Common myeloid progenitor, CD34-positive (primary cell): Measurements from ENCODE around the gene FFAR3.
"Not testable (repeated sequence)": the region's sequence is repeated elsewhere in the genome, so short reads cannot be mapped to it uniquely, and the experiment has no call there.

Experiments
- CTCF ChIA-PET: fragments of 350-600 bp; sonication (Branson Sonifier 250); formaldehyde crosslinking; loops from one replicate; lab custom pipeline; 2021; ENCODE audit warnings: antibody characterized with exemption; lab: Charles Lee
- POLR2A ChIA-PET: fragments of 350-600 bp; sonication (Branson Sonifier 250); formaldehyde crosslinking; loops from one replicate; lab custom pipeline; 2021; ENCODE audit warnings: antibody characterized with exemption; lab: Charles Lee
- DNase-seq, 3 donors: peaks; one replicate each; pipeline versions ENCODE4 v3.0.0 to v3.0.0-alpha.2; 2013
- H3K27ac ChIP-seq, 2 experiments: 1 replicate in 1 of 2; 2 replicates in 1 of 2; pipeline ENCODE4 v1.7.0; 2013; ENCODE audit warnings: inconsistent platforms in 2 of 2, low read length in 2 of 2, mild to moderate bottlenecking in 2 of 2, low read depth in 1 of 2, moderate library complexity in 1 of 2; ENCODE audit not compliant: severe bottlenecking in 2 of 2, insufficient read depth in 1 of 2, poor library complexity in 1 of 2
- H3K27me3 ChIP-seq, 5 experiments: replicated peaks in 2 of 5; 1 replicate in 3 of 5; 2 replicates in 2 of 5; pipeline versions ENCODE4 v1.6.1 to v1.7.0; 2013; ENCODE audit warnings: low read length in 4 of 5, mild to moderate bottlenecking in 2 of 5, moderate library complexity in 2 of 5, inconsistent platforms in 1 of 5; ENCODE audit not compliant: insufficient read depth in 5 of 5, control insufficient read depth in 4 of 5
- H3K36me3 ChIP-seq, 4 experiments: 1 replicate in 2 of 4; 2 replicates in 2 of 4; pipeline versions ENCODE4 v1.6.1 to v1.7.0; 2013; ENCODE audit warnings: low read length in 3 of 4, control low read depth in 1 of 4, mild to moderate bottlenecking in 1 of 4; ENCODE audit not compliant: control insufficient read depth in 4 of 4, insufficient read depth in 4 of 4
- H3K4me1 ChIP-seq, 4 experiments: 1 replicate in 3 of 4; 2 replicates in 1 of 4; pipeline versions ENCODE4 v1.6.1 to v1.7.1; 2013; ENCODE audit warnings: low read length in 3 of 4, mild to moderate bottlenecking in 3 of 4, control low read depth in 1 of 4, inconsistent platforms in 1 of 4, moderate library complexity in 1 of 4; ENCODE audit not compliant: control insufficient read depth in 4 of 4, insufficient read depth in 4 of 4; ENCODE audit errors: control extremely low read depth in 1 of 4
- H3K4me3 ChIP-seq, 7 experiments: 1 replicate in 4 of 7; 2 replicates in 3 of 7; pipeline versions ENCODE4 v1.5.1 to v1.7.0; 2013; ENCODE audit warnings: mild to moderate bottlenecking in 7 of 7, low read length in 6 of 7, moderate library complexity in 6 of 7, inconsistent platforms in 2 of 7, low read depth in 2 of 7, control low read depth in 1 of 7; ENCODE audit not compliant: insufficient read depth in 4 of 7, control insufficient read depth in 1 of 7; ENCODE audit errors: extremely low read depth in 1 of 7
- H3K9me3 ChIP-seq, 5 experiments: 1 replicate in 4 of 5; 2 replicates in 1 of 5; pipeline versions ENCODE4 v1.6.1 to v1.7.1; 2013; ENCODE audit warnings: low read length in 4 of 5, mild to moderate bottlenecking in 2 of 5, inconsistent platforms in 1 of 5, low read depth in 1 of 5, moderate library complexity in 1 of 5; ENCODE audit not compliant: control insufficient read depth in 4 of 5, insufficient read depth in 2 of 5; ENCODE audit errors: control extremely low read depth in 1 of 5
- WGBS: methylation state at CpG from one replicate; pipeline ENCODE4 v1.1.5; 2013; ENCODE audit not compliant: insufficient coverage; 5-methylcytosine and 5-hydroxymethylcytosine counted together

Gene FFAR3

GRCh38 chr19:35399231-35399630, 41.0 kb downstream of the FFAR3 start:
- WGBS: 100% methylated on average over 2 of the region's 4 CpGs
- no peaks in the 10 kb centered on the region for H3K36me3 ChIP-seq
- no peaks in the 10 kb centered on the region for H3K9me3 ChIP-seq
- no peak overlapping the region for H3K4me3 ChIP-seq
- H3K27me3 ChIP-seq: no peaks in the 10 kb centered on the region
- H3K27ac ChIP-seq: no peak overlapping the region
- CTCF ChIA-PET: no interaction called here
- no peaks in the 10 kb centered on the region for H3K4me1 ChIP-seq
- no peak for DNase-seq
- POLR2A ChIA-PET: no interaction called here

- Histone ChIP-seq H3K36me3 (no peaks in the 10 kb centered on the region), H3K27me3 (no peaks in the 10 kb centered on the region), H3K9me3 (no peaks in the 10 kb centered on the region), H3K4me1 (no peaks in the 10 kb centered on the region), H3K27ac (no peak overlapping the region), H3K4me3 (no peak overlapping the region)
- ChIA-PET POLR2A (no interaction called here), CTCF (interaction anchor here (0.8 kb wide), 1 partner anchor 30 kb away, joined by 3 read pairs; no protein-coding TSS in a partner anchor)
- no peak for DNase-seq
- 92% methylated on average over 7 of the region's 10 CpGs for WGBS
Measured at GRCh38 chr19:35399948-35400772, 41.9 kb downstream of the FFAR3 start.

- 100% methylated on average over 6 of the region's 7 CpGs for WGBS
- H3K27me3 ChIP-seq: no peaks in the 10 kb centered on the region
- ChIA-PET POLR2A (no interaction called here), CTCF (no interaction called here)
- no peak for DNase-seq
- no peak overlapping the region for H3K4me3 ChIP-seq
- no peaks in the 10 kb centered on the region for H3K36me3 ChIP-seq
- H3K27ac ChIP-seq: no peak overlapping the region
- H3K9me3 ChIP-seq: no peaks in the 10 kb centered on the region
- no peaks in the 10 kb centered on the region for H3K4me1 ChIP-seq
Measured at GRCh38 chr19:35400773-35401100, 42.5 kb downstream of the FFAR3 start.

- DNase-seq, H3K4me1 ChIP-seq, H3K9me3 ChIP-seq, H3K27ac ChIP-seq, H3K36me3 ChIP-seq, H3K27me3 ChIP-seq, H3K4me3 ChIP-seq: not testable (repeated sequence)
- ChIA-PET POLR2A (interaction anchor here (0.6 kb wide), 1 partner anchor 104 kb away, joined by 5 read pairs; no protein-coding TSS in a partner anchor), CTCF (interaction anchor here (1.1 kb wide), 1 partner anchor 68 kb away, joined by 3 read pairs; no protein-coding TSS in a partner anchor)
- WGBS: 91% methylated on average over 7 of the region's 9 CpGs
Measured at GRCh38 chr19:35401416-35401815, 43.2 kb downstream of the FFAR3 start.

- Histone ChIP-seq H3K4me3 (no peak overlapping the region), H3K36me3 (no peaks in the 10 kb centered on the region), H3K9me3 (no peaks in the 10 kb centered on the region), H3K27ac (no peak overlapping the region), H3K27me3 (peaks cover 0 to 2% (median 0%) of the 10 kb centered on the region in 5 experiments), H3K4me1 (no peaks in the 10 kb centered on the region)
- ChIA-PET POLR2A (no interaction called here), CTCF (interaction anchor here (1.2 kb wide), 1 partner anchor 50 kb away, joined by 5 read pairs; no protein-coding TSS in a partner anchor)
- DNase-seq: peak in 2 of 3 donors; percentile 13 to 22
- 92% methylated on average over 8 of the region's 8 CpGs for WGBS
Measured at GRCh38 chr19:35403116-35403760, 45.0 kb downstream of the FFAR3 start.

- peak in 1 of 3 donors; percentile 13 for DNase-seq
- CTCF ChIA-PET: interaction anchor here (1.1 kb wide), 1 partner anchor 187 kb away, joined by 3 read pairs; no protein-coding TSS in a partner anchor
- no peaks in the 10 kb centered on the region for H3K9me3 ChIP-seq
- H3K4me3 ChIP-seq: no peak overlapping the region
- peaks cover 0 to 2% (median 0%) of the 10 kb centered on the region in 5 experiments for H3K27me3 ChIP-seq
- POLR2A ChIA-PET: no interaction called here
- 95% methylated on average over 11 of the region's 11 CpGs for WGBS
- no peak overlapping the region for H3K27ac ChIP-seq
- no peaks in the 10 kb centered on the region for H3K4me1 ChIP-seq
- H3K36me3 ChIP-seq: no peaks in the 10 kb centered on the region
Measured at GRCh38 chr19:35404879-35405622, 46.8 kb downstream of the FFAR3 start.
